NOMO-1 treated with DMSO at 0.1 percent for 48 hours (cell line): ENCODE results near the gene PAX5.

ENCODE experiments used
- DNase-seq: peaks from one replicate; lab custom pipeline; 2025; ENCODE audit not compliant: unreplicated experiment; lab: John Stamatoyannopoulos, UW

Gene PAX5

DNA sequence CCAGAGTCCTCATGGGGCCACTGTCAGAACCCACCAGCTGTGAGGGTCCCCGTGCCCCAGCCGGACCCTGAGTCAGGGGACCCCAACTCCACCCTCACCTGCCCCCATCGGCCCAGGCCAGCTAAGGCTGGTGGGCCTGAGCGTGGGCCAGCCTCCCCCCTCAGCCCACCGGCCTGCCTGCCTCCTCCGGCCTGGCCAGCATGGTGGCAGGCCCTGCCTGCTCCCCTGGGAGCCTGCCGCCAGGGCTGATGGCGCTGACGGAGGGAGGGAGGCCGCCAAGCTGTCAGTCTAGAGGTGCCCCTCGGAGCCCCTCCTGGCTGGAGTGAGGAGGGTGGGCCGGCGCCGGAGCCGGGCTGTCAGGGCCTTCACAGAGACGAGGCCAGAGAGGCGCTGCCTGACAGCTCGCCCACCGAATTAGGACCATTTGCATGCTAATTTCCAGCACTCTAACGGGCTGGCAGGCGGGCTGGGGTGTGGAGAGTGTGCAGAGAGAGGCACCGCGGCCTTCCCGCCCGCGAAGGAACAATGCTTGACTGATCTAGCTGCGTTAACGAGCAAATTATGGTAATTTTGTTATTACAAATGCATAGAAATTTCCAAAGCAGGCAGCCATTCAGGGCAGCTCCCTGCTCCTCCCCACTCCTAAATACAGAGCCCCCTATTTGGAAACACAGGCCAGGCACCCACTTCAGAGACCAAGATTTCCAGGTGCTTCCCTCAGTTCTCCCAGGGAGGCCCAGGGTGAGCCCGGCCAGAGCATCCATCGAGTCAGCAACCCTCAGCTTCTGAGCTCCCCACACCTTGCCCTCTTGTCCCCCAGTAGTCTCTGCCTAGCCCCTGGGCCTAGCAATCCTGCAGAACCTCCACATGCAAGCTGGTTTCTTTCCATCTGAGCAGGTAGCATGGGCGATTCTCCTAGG is 169.3 kb downstream of the PAX5 start:
- DNase-seq, result no peak

DNA sequence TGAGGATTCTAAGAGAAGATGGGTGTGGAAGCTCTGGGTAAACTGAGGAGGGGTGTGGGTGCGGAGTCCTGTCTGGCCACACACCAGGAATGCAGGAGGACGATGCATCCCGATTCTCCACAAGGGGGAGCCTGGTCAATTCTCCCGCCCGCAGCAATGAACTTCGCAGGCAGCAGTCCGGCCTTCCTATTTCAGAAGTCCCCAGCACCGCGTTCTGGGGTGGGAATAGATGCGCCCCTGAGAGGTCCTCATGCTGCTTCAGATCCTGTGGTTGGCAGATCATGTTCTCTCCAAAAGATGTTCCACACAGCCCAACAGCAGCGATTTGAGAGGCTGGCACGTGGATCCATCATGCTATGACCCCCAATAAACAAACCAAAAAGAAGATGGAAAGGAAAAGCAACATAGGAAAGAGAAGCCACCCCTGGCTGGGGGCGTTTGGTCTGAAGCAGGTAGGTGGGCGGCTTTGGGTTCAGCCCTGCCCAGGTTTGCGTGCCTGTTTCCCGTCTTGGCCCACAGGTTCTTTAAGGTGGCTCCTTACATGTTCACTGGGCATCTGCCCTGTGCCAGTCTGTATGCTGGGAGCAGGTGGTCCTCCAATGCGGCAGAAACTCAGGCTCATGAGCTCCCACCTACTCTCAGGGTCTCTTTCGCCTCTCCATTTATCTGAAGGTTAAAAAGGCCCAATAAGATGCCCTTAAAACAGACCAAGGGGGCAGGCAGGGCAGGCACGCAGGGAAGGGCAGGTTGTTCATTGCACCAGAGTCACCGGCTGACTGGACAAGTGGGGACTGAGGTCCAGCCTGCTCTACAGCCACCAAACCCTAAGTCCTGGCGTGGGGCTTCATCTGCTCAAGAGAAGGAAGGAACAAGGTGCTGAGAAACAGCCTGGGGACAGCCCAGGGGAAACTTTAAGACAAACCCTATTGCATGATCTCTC is 171.6 kb downstream of the PAX5 start:
- DNase-seq, result peak; percentile 11

DNA sequence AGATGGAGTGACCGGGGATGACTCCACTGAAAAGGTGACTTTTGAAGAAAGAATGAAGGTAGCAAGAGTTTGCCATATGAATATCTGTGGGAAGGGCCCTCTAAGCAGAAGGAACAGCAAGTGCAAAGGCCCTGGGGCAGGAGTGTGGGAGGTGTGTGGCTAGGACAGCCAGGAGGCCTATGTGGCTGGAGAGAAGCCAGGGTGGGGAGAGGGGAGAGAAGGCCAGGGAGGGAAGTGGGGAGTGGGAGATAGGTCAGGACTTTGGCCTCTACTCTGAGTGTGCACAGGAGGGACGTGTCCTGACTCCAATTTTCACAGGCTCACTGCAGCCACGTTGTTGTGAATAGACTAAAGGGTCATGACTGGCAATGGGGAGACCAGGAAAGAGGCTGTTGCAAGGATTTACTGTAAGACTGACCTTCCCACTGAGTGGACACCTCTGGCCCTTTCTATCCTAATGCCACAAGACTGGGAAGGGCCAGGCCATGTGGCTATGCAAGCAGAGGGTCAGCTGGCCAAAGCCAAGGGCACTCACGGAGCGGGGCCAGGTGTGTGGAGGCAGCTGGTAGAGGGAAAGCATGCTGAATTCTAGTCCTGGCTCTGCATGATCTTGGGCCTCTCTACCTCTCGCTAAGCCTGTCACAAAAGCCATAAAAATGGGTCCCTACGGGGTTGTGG is 172.4 kb downstream of the PAX5 start:
- no peak for DNase-seq

DNA sequence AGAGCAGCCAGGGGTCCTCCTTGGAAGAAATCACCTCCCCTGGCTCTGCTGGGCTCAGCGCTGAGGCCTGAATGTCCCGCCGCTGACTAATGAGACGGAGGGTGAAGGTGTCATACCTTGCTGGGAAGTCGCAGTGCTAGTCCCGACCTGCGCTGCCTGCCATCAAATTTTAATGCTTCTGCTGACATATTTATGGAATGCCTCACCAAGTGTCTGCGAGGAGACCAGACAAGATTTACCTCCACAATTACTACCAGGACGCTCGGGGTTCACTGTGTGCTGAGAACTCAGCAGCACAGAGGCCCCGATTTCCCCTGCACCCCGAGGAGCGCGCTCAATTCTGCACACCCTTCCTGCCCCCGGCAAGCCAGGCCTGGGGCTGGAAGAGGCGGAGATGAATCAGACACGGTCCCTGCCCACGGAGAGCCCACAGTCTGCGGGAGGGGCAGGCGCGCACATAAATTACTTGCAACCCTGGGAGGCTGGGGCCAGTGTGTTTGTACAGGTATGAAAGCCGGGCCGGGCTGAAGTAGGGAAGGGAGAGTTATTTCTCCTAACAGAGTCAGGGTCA is 175.2 kb downstream of the PAX5 start:
- DNase-seq, result no peak

DNA sequence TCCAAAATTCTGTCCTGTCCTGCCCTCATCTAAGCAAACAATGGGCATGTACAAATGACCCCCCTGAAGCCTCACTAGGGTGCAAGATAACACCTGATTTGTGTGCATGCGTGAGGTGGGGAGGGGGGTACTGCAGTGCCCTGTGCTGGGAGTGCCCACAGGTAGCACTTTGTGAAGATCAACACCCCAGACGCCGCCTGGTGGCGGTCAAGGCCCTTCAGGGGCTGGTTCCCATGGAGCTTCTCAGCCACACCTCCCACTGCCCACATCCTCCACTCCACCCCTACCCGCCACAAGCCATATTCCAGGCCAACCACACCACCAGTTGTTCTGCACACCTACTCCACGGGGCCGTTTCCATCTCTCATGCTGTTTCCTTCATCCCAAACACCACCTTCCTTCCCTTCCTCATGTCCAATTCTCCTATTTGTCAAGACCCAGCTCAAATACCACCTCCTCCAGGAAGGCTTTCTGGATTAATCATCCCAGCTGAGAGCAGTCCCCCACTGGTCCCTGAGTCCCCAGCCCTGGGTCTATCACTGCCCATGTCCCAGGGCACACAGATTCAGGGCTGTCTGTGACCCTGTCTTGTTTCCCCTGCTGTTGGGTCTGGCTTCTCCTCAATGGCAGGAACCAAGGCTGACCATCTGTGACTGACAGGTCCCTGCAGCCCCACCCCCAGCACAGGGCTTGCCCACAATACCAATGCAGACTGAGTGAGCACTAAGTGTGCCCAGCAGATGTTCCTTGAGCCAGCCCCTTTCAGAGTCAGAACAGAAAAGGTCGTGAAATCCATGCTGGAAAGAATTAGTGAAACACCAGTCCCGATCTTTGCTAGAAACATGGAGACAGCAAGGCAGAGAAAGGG is 178.4 kb downstream of the PAX5 start:
- peak; percentile 13 for DNase-seq

DNA sequence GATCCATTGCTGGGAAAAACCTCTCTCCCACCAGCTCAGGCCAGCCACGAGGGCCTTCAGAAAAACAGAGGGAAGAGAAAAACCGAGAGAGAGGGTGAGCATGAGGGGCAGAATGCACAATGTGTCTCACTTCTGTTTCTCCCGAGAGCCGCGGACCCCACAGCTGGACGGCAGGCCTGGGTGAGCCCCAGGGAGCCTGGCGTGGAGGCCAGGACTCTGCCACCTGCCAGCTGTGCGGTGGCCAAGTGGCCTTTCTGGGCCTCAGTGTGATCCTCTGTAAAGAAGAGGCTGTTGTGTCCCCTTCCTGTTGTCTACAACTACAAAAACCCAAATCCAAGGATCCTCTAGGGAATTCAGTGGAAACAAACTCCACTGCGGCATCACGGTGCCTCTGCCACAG is 179.3 kb downstream of the PAX5 start:
- DNase-seq, result no peak

DNA sequence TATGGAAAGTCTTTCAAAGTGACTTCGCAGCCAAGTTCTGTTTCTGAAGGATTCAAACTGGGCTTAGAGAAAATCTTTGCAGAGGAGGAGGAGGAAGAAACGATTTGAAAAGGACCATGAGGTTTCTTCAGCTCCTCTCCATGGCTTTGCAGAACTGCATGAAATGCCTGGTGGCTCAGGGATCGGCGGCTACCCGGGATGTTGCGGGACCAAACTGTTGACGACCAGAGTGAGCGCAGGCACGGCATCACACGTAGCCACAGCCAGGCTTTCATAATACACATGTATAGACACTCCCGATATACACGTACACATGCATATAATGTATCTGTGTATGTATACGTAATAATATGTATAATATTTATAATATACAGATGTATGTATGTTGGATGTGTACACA is 180.0 kb downstream of the PAX5 start:
- no peak for DNase-seq

DNA sequence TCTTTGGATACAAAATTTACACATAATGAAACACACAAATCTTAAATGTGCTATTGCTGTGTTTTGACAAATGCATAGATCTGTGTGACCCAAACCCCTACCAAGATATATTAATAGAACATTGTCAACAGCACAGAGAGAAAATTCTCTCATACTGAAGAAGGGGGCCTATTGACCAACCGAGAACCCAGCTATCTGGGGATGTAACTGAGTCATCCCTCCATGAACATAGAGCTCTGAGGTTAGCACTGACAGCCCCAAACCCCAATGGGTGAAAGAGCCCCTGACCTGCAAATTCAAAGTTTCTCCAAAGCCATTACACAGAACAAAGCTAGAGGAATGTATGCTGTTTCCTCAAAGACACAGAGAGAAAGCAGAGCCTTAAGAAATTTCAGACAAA is 180.8 kb downstream of the PAX5 start:
- DNase-seq, result no peak

DNA sequence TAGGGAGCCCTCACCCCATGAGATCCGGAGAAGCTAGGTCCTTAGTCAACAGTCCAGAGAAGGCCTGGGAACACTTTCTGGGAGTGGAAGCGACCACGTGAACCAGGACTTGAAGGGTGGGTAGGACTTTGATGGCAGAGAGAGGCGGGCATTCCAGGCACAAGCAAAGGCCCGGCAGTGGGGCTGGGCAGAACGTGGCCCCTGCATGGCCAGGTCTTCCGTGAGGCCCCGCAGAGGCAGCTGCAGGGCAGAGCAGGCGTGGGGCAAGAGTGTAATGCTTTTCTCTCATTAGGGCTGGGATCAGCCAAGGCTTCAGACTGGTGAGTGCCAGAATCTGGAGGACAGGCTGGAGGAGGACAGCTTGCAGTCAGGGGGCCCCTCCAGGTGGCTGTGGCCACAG is 184.1 kb downstream of the PAX5 start:
- DNase-seq, result no peak

DNA sequence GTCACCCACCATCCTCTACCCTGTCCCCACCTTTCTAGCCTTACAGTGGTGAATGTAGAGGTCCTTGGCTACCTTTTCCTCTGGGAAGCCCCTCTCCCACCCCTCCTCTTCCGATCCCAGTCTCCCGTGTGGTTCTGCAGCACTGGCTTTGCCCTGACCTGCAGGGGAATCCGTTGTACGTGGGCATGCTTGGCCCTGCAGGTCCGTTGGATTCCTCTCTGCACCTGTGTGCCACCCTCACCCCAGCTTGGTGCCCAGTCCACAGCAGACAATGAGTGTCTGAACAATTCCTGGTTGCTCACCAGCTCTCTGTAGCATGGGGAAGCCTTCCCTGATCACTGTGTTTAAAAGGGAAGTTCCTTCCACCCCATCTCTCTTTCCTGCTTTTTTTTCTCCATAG is 185.1 kb downstream of the PAX5 start:
- no peak for DNase-seq

DNA sequence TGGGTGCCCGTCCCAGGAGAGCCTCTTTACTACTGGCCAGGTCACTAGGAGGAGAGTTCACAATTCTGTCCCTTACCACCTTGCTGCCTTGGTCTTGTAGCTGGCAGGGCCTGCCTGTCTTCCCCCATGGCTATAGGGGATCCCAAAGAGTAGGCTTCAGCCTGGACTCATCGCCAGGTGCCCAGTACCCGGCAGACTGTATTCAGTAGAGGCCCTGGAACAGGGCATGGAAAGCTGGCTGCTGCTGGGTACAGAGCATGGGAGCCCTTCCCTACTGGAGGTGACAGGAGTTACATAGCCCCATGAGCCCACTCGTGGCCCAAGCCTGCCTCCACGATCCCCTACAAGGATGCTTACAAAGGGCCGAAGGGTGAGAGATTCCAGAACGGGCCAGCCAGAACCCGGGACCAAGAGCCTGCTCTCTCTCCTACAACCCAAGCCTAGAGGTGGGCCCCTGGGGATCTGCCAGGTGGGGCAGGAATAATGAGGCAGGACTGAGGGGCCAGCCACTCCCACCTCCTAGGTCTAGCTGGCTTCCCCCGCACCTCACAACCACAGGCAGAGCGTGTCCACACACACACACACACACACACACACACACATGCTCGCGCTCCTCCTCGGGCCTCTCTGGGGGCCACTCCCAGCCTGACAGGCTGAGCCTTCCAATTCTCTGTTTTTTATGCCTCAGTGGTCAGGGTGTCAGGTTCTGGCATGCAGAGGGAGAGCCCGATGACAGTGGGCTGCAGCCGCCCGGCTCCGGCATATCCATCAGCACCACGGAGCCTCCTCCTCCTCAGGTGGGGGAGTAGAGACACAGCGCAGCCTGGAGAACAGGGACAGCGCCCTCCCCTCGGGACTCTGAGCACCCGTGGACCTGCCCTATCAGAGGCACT is 186.0 kb downstream of the PAX5 start:
- no peak for DNase-seq

DNA sequence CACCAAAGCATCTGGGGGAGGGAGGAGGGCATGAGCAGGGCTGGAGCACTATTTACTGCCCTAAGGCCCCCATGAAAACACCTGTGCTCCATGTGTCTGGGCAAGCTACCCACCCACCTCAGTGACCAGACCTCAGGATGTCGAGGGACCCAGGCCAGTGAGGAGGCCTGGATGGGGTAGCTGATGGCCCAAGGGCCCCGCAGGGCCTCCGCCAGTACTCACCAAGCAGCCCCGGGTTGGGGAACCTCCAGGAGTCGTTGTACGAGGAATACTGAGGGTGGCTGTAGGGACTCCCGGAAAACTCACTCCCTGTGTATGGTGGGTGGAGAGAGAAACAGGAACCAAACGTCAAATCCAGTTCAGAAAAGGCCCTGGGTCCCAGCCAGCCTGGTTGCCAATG is 187.4 kb downstream of the PAX5 start:
- no peak for DNase-seq

DNA sequence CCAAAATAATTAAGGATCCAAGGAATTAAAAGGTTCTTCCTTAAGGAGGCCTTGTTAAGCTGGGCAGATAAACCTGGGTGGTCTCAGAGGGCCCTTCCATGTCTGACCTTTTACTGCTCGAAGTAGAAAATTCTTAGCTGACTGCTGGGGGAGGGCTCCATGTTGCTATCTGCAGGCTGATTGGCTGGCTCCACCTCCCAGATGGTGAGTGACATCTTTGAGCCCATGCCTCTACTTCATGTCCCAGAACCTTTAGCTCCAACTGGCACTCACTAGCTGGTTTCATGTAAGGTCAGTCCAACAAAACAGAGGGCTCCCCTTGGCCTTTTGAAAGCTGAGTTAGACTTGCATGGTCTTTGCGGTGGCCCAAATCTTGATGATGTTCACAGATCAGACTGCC is 188.2 kb downstream of the PAX5 start:
- no peak for DNase-seq

DNA sequence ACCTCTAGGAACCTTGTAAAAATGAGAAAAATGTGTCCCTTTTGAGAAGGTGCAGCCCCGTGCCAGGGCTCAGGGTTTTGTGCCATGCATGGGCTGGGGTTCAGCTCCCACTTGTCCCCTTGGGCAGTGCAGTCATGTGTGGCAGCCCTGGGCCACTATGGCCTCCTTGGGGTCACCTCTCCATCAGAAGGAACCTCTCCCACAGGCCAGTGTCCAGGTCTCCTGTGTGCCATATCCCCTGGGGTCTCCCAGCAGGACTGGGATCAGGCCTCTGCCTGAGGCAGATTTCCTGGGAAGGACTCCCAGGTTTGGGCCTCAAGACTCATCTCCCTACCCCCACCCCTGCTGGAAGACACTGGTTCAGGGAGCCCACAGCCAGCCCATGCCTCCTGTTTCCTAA is 189.1 kb downstream of the PAX5 start:
- no peak for DNase-seq

DNA sequence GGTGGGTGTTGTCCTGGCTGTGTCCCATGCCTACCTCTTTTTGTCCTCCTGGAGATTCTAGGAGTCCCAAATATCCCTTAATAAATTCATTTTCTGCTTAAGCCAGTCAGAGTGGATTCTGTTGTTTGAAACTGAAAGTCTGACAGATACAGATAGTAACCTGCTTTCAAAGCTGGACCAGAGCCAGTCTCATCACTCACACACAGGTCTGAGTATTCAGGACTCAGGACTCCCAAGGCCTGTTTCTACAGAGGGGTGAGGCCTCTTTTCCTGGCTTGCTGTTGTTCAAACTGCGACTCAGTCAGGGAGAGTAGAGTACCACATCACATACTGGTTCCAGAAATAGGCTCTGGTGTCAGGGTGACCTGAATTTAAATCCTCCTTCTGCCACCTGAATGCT is 190.1 kb downstream of the PAX5 start:
- DNase-seq, result no peak

DNA sequence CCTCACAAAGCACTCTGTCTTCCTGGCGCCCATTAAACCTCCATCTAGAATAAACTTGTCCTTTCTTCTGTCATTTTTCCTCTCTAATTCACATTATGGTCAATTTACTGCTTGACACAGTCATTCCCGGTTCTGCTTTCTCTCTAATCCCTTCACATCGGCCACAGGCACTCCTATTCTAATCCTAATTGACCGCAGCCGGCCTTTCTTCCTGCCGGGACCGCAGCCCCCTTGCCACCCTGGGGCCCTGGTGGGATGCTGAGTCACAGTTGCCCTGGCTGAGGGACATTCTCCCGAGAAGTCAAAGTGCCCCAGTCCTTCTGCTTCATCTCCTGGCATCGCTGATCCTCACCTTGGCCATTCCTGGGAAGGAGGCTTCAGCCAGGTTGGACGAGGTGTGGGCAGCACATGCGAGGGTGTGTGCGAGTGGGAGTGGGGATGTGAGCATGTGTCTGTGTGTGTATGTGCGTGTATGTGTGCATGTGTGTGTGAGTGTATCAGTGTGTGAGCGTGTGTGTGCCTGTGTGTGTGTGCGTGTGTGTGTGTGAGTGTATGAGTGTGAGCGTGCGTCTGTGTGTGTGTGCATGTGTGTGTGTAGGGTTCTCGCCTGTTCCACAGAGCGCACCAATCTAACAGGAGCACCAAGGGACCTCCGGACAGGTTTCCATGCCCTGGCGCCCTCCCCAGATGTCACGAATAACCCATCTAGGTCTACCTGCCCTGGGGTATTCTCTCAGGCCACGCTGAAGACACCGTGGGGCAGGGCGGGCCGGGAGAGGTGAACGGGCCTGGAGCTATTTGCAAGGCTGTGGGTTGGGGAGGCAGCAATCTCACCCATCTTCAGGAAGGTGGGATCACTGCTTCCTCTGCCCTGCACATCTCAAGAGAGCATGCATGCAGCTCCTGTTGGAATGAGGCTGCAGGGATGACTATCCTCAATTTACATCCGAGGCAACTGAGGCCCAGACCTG is 191.2 kb downstream of the PAX5 start:
- DNase-seq, result no peak

DNA sequence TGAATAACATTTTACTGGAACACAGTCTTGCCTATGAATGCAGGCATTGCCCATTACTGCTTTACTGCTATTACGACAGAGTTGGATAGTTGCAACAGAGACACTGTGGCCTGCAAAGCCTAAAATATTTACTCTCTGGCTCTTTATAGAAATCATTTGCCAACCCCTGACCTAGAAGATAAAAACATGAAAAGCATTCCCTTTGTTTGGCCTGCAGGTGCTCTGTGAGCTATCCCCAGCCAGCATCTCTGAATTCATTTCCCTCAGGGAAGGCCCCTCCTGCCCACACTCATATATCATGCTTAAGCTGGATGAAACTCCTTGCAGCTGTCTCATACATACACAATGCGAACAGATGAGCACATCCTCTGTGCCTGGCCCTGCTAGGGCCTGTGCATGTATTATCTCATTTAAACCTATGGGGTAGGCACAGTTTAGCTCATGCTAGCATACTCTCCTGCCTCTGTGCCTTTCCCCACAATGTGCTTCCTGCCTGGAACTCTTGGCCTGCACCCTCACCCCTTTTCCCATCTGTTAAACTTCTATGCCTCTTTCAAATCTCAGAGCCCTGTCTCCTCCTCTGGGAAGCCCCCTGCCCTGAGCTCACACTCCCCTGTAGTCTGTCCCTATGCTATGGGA is 193.1 kb downstream of the PAX5 start:
- DNase-seq, result no peak
